ENCODE data around the gene CXCL14.

CXCL14 gene

GRCh38 chr5:135543485-135544304 is 35.1 kb downstream of the CXCL14 start:
- no peak for TF ChIP-seq CTCF (IDR thresholded peaks at IDR 0.05; ENCODE audit: insufficient read depth, low read length, poor library complexity, severe bottlenecking)
- peaks cover 2% of the 10 kb centered on the region for H3K27me3 ChIP-seq (replicated peaks; ENCODE audit: control insufficient read depth, insufficient read depth, low read length)
- no peak for DNase-seq (ENCODE audit: extremely low read depth, insufficient read length)
- H3K36me3 ChIP-seq (ENCODE audit: control insufficient read depth, insufficient read depth, low read length), result no peaks in the 10 kb centered on the region
- H3K4me3 ChIP-seq (replicated peaks; ENCODE audit: low read depth, low read length), result peak overlapping the region; percentile 62

- Histone ChIP-seq H3K4me3 (replicated peaks; ENCODE audit: low read depth, low read length) (no peak overlapping the region), H3K36me3 (ENCODE audit: control insufficient read depth, insufficient read depth, low read length) (no peaks in the 10 kb centered on the region), H3K27me3 (replicated peaks; ENCODE audit: control insufficient read depth, insufficient read depth, low read length) (peaks cover 2% of the 10 kb centered on the region)
- TF ChIP-seq CTCF (IDR thresholded peaks at IDR 0.05; ENCODE audit: insufficient read depth, low read length, poor library complexity, severe bottlenecking), result no peak
- DNase-seq (ENCODE audit: extremely low read depth, insufficient read length), result no peak
Measured at GRCh38 chr5:135543001-135543484, 35.7 kb downstream of the CXCL14 start.

GRCh38 chr5:135541807-135542502 is 36.8 kb downstream of the CXCL14 start:
- DNase-seq (ENCODE audit: extremely low read depth, insufficient read length), result no peak
- TF ChIP-seq CTCF (IDR thresholded peaks at IDR 0.05; ENCODE audit: insufficient read depth, low read length, poor library complexity, severe bottlenecking), result no peak
- Histone ChIP-seq H3K36me3 (ENCODE audit: control insufficient read depth, insufficient read depth, low read length) (no peaks in the 10 kb centered on the region), H3K27me3 (replicated peaks; ENCODE audit: control insufficient read depth, insufficient read depth, low read length) (peaks cover 2% of the 10 kb centered on the region), H3K4me3 (replicated peaks; ENCODE audit: low read depth, low read length) (no peak overlapping the region)

GRCh38 chr5:135539430-135540005 is 39.3 kb downstream of the CXCL14 start:
- TF ChIP-seq CTCF (IDR thresholded peaks at IDR 0.05; ENCODE audit: insufficient read depth, low read length, poor library complexity, severe bottlenecking), result no peak
- Histone ChIP-seq H3K4me3 (replicated peaks; ENCODE audit: low read depth, low read length) (no peak overlapping the region), H3K36me3 (ENCODE audit: control insufficient read depth, insufficient read depth, low read length) (no peaks in the 10 kb centered on the region), H3K27me3 (replicated peaks; ENCODE audit: control insufficient read depth, insufficient read depth, low read length) (peaks cover 2% of the 10 kb centered on the region; the same call in 1 of the 2 replicates)
- DNase-seq (ENCODE audit: extremely low read depth, insufficient read length), result no peak

- Histone ChIP-seq H3K4me3 (replicated peaks; ENCODE audit: low read depth, low read length) (no peak overlapping the region), H3K27me3 (replicated peaks; ENCODE audit: control insufficient read depth, insufficient read depth, low read length) (peaks cover 2% of the 10 kb centered on the region; the same call in 1 of the 2 replicates), H3K36me3 (ENCODE audit: control insufficient read depth, insufficient read depth, low read length) (no peaks in the 10 kb centered on the region)
- TF ChIP-seq CTCF (IDR thresholded peaks at IDR 0.05; ENCODE audit: insufficient read depth, low read length, poor library complexity, severe bottlenecking), result no peak
- no peak for DNase-seq (ENCODE audit: extremely low read depth, insufficient read length)
Measured at GRCh38 chr5:135538261-135538660, 40.5 kb downstream of the CXCL14 start.
